ENCODE data around the gene MBD3L2.

DNA sequence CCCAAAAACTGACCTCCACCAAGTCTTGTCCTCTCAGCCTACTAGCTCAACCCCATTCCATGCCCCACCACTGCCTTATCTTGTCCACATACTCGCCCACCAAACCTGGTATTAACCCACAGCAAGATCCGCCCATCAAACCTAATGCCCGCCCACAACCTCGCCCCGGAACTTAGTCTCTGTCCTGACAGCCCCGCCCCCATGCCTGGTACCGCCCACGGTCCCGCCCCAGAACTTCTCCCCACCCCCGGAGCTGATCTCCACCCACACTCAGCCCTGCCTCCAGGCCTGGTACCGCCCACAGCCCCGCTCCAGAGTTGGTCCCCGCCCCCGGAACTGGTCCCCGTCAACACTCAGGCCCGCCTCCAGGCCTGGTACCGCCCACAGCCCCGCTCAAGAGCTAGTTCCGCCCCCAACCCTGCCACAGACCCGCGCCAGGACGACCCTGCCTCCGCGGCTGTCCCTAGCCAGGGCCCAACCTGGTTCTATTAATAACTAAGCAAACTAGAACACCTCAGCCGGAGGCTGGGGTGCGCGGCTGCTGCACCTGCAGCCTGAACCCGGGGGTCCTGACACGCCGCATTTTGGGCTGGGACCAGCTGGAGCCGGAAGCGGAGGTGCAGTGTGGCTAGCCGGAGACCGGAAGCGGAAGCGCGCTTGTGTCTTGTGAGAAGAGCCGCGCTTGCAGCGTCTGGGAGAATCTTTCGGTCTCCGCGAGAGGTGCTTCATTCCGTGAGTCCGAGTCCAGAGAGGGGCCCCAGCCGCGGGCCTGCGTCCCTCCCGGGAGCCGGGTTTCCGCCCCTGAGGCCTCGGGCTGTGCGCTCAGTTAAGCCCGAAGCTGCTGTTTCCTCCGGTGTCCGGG is 20.2 kb downstream of the MBD3L2 start, which contains the start of gene ZNF557:
- TF ChIP-seq, protein P1, sequence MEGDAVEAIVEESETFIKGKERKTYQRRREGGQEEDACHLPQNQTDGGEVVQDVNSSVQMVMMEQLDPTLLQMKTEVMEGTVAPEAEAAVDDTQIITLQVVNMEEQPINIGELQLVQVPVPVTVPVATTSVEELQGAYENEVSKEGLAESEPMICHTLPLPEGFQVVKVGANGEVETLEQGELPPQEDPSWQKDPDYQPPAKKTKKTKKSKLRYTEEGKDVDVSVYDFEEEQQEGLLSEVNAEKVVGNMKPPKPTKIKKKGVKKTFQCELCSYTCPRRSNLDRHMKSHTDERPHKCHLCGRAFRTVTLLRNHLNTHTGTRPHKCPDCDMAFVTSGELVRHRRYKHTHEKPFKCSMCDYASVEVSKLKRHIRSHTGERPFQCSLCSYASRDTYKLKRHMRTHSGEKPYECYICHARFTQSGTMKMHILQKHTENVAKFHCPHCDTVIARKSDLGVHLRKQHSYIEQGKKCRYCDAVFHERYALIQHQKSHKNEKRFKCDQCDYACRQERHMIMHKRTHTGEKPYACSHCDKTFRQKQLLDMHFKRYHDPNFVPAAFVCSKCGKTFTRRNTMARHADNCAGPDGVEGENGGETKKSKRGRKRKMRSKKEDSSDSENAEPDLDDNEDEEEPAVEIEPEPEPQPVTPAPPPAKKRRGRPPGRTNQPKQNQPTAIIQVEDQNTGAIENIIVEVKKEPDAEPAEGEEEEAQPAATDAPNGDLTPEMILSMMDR (IDR thresholded peaks at IDR 0.05; ENCODE audit: poor library complexity) = no peak
- TF ChIP-seq EZH2 (IDR thresholded peaks at IDR 0.05; ENCODE audit: borderline replicate concordance) = no peak
